Liver (tissue), 9 donors: Measurements from ENCODE around the gene SCAMP4. TPM values are rescaled to one million over a fixed set of nuclear protein-coding genes. Genes with fewer than 3 reads are reported as not detected.

ENCODE experiments used
- DNase-seq: peaks from one replicate; pipeline ENCODE4 v3.0.0-alpha.2; 2017; ENCODE audit warnings: low spot score
- H3K27ac ChIP-seq, 2 donors: one replicate each; pipeline ENCODE4 v1.7.0; 2013; ENCODE audit warnings: inconsistent platforms in 2 of 2, low read length in 2 of 2, control low read depth in 1 of 2, low read depth in 1 of 2, mild to moderate bottlenecking in 1 of 2
- H3K27me3 ChIP-seq, 4 donors: one replicate each; pipeline versions ENCODE4 v1.6.1 to v1.7.0; 2013; ENCODE audit warnings: low read length in 3 of 4, inconsistent platforms in 1 of 4, mild to moderate bottlenecking in 1 of 4, moderate library complexity in 1 of 4; ENCODE audit not compliant: control insufficient read depth in 4 of 4, insufficient read depth in 4 of 4
- H3K36me3 ChIP-seq, 4 donors: one replicate each; pipeline versions ENCODE4 v1.6.1 to v1.7.0; 2013; ENCODE audit warnings: low read length in 3 of 4, mild to moderate bottlenecking in 3 of 4, low read depth in 1 of 4, moderate library complexity in 1 of 4; ENCODE audit not compliant: control insufficient read depth in 4 of 4, insufficient read depth in 3 of 4
- H3K4me1 ChIP-seq, 4 donors: one replicate each; pipeline versions ENCODE4 v1.6.1 to v1.7.0; 2013; ENCODE audit warnings: low read length in 3 of 4, mild to moderate bottlenecking in 3 of 4, moderate library complexity in 1 of 4; ENCODE audit not compliant: control insufficient read depth in 4 of 4, insufficient read depth in 4 of 4
- H3K4me3 ChIP-seq, 3 donors: one replicate each; pipeline versions ENCODE4 v1.6.1 to v1.7.0; 2013; ENCODE audit warnings: low read length in 3 of 3, control low read depth in 1 of 3, low read depth in 1 of 3, mild to moderate bottlenecking in 1 of 3
- H3K9ac ChIP-seq, 2 donors: one replicate each; pipeline ENCODE4 v1.7.0; 2013; ENCODE audit warnings: low read length in 2 of 2, mild to moderate bottlenecking in 2 of 2, moderate library complexity in 2 of 2, control low read depth in 1 of 2, low read depth in 1 of 2
- H3K9me3 ChIP-seq, 4 donors: one replicate each; pipeline versions ENCODE4 v1.6.1 to v1.7.0; 2013; ENCODE audit warnings: low read length in 3 of 4; ENCODE audit not compliant: control insufficient read depth in 4 of 4
- EGR1 ChIP-seq, 2 donors: IDR thresholded peaks; 2 replicates each; pipeline ENCODE4 v1.6.1; 2016 to 2018; ENCODE audit warnings: antibody characterized with exemption in 2 of 2, low read depth in 2 of 2
- FOXA1 ChIP-seq: IDR thresholded peaks from 2 replicates; pipeline ENCODE4 v1.6.1; 2016; ENCODE audit warnings: antibody characterized with exemption
- FOXA2 ChIP-seq: IDR thresholded peaks from 2 replicates; pipeline ENCODE4 v1.6.1; 2016; ENCODE audit warnings: antibody characterized with exemption
- HNF4A ChIP-seq, 2 donors: conservative IDR thresholded peaks; 2 replicates each; pipeline ENCODE4 v1.6.1; 2016; ENCODE audit warnings: antibody characterized with exemption in 2 of 2, mild to moderate bottlenecking in 2 of 2
- HNF4G ChIP-seq: IDR thresholded peaks from 2 replicates; pipeline ENCODE4 v1.6.1; 2016; ENCODE audit warnings: antibody characterized with exemption
- JUND ChIP-seq, 2 donors: IDR thresholded peaks; 2 replicates each; pipeline ENCODE4 v1.6.1; 2016; ENCODE audit warnings: antibody characterized with exemption in 2 of 2
- NR2F2 ChIP-seq: IDR thresholded peaks from 2 replicates; pipeline ENCODE4 v1.6.1; 2016; ENCODE audit warnings: antibody characterized with exemption
- RAD21 ChIP-seq, 2 donors: IDR thresholded peaks; 2 replicates each; pipeline ENCODE4 v1.6.1; 2016; ENCODE audit warnings: antibody characterized with exemption in 2 of 2, mild to moderate bottlenecking in 2 of 2
- RXRA ChIP-seq, 2 donors: IDR thresholded peaks; 2 replicates each; pipeline ENCODE4 v1.6.1; 2017 to 2018; ENCODE audit warnings: antibody characterized with exemption in 2 of 2, mild to moderate bottlenecking in 1 of 2
- SP1 ChIP-seq: IDR thresholded peaks from 2 replicates; pipeline ENCODE4 v1.6.1; 2018; ENCODE audit warnings: antibody characterized with exemption, mild to moderate bottlenecking
- TAF1 ChIP-seq: conservative IDR thresholded peaks from 2 replicates; pipeline ENCODE4 v1.6.1; 2016; ENCODE audit warnings: antibody characterized with exemption, mild to moderate bottlenecking
- YY1 ChIP-seq: IDR thresholded peaks from 2 replicates; pipeline ENCODE4 v1.6.1; 2016; ENCODE audit warnings: antibody characterized with exemption, mild to moderate bottlenecking
- WGBS: extraction: QIAGEN DNeasy Blood & Tissue Kit; methylation state at CpG from one replicate; pipeline ENCODE4 v1.1.7; 2013; 5-methylcytosine and 5-hydroxymethylcytosine counted together
- polyA plus RNA-seq, 2 donors: library from polyadenylated mRNA; stranded (reverse) in 1 of 2; unstranded in 1 of 2; fragments of 200-250 nt in 1 of 2; fragments of >200 nt in 1 of 2; fragmentation: Nextera tagmentation in 1 of 2; extraction: Ambion mirVana in 1 of 2; gene quantifications; one replicate each; pipeline versions ENCODE4 v1.2.1 to v1.2.3, GENCODE V29; 2013 to 2015
- total RNA-seq, 2 donors: library from RNA; depleted of rRNA; stranded (reverse); fragments of >200 nt; gene quantifications; one replicate each; pipeline ENCODE4 v1.2.3, GENCODE V29; 2014
- TF ChIP-seq, protein P1 (sequence below): fragments of 150-350 bp; IDR thresholded peaks from 2 replicates; pipeline ENCODE4 v1.5.1; 2017; ENCODE audit warnings: improper control_type of control experiment, low read depth, low read length; ENCODE audit not compliant: missing input control
- TF ChIP-seq, protein P2 (sequence below): IDR thresholded peaks from 2 replicates; pipeline ENCODE4 v1.6.1; 2016; ENCODE audit warnings: antibody characterized with exemption
- TF ChIP-seq, protein P3 (sequence below): IDR thresholded peaks from 2 replicates; pipeline ENCODE4 v1.6.1; 2016; ENCODE audit warnings: antibody characterized with exemption
- TF ChIP-seq, protein P4 (sequence below): IDR thresholded peaks from 2 replicates; pipeline ENCODE4 v1.6.1; 2016; ENCODE audit warnings: antibody characterized with exemption, mild to moderate bottlenecking
- donor health status: healthy.
- donor health status: healthy.
- donor health status: healthy.
- donor health status: healthy.
- donor health status: healthy.

The SCAMP4 gene
- total and polyA plus RNA-seq, 4 donors = 13.0 to 22.1 (median 16.6) TPM

DNA sequence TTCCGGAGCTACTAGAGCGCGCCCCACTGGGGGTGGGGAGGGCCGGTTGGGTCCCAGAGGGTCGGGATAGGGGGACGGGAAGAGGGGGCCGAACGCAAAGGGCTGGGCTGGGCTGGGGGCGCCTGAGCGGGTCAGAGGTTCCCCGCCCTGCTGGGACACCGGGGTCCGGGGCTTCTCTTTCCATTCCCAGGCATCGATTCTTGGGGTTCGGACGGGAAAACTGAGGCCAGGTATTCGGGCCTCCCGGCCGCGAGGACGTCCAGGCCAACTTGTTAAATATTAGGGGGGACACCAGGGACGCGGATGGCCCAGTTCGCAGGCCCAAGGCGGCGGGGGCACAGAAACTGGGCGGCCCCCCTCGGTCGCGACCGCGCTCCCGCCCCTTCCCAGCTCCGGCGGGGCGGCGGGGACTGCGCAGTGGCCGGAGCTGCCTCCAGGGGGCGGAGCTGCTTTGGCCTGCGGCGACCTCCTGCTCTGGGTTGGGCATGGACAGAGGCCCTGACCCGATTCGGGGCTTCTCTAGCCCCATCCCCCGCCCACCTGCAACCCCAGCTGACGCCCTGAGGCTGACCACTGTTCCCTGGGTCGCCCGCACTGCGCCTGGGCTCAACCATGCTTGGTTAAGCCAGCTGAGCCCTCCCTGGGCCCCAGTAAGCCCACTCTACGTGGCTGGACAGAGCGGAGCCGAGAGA is 40.6 kb upstream of the SCAMP4 start:
- WGBS = 5% methylated on average over 52 of the region's 52 CpGs
- Histone ChIP-seq H3K27ac (peak overlapping the region; percentile 83 to 96), H3K36me3 (no peaks in the 10 kb centered on the region), H3K4me3 (peak overlapping the region; percentile 52 to 94 (median 72)), H3K4me1 (peaks cover 19 to 46% (median 32%) of the 10 kb centered on the region in 4 donors), H3K9ac (peak overlapping the region; percentile 32 to 81), H3K27me3 (no peaks in the 10 kb centered on the region), H3K9me3 (no peaks in the 10 kb centered on the region)
- DNase-seq = peak; percentile 82
- TF ChIP-seq RXRA (IDR thresholded peaks at IDR 0.05) (peak; percentile 15 to 62), HNF4A (conservative IDR thresholded peaks at IDR 0.05) (no peak), EGR1 (IDR thresholded peaks at IDR 0.05; ENCODE audit: low read depth in 2 of 2) (no peak), RAD21 (IDR thresholded peaks at IDR 0.05) (peak; percentile 66 to 72), YY1 (no peak), TAF1 (no peak), SP1 (peak; percentile 46), NR2F2 (no peak), HNF4G (no peak), FOXA1 (no peak), FOXA2 (no peak), JUND (IDR thresholded peaks at IDR 0.05) (no peak)
- TF ChIP-seq, protein P1, sequence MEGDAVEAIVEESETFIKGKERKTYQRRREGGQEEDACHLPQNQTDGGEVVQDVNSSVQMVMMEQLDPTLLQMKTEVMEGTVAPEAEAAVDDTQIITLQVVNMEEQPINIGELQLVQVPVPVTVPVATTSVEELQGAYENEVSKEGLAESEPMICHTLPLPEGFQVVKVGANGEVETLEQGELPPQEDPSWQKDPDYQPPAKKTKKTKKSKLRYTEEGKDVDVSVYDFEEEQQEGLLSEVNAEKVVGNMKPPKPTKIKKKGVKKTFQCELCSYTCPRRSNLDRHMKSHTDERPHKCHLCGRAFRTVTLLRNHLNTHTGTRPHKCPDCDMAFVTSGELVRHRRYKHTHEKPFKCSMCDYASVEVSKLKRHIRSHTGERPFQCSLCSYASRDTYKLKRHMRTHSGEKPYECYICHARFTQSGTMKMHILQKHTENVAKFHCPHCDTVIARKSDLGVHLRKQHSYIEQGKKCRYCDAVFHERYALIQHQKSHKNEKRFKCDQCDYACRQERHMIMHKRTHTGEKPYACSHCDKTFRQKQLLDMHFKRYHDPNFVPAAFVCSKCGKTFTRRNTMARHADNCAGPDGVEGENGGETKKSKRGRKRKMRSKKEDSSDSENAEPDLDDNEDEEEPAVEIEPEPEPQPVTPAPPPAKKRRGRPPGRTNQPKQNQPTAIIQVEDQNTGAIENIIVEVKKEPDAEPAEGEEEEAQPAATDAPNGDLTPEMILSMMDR = peak; percentile 72
- TF ChIP-seq, protein P2, sequence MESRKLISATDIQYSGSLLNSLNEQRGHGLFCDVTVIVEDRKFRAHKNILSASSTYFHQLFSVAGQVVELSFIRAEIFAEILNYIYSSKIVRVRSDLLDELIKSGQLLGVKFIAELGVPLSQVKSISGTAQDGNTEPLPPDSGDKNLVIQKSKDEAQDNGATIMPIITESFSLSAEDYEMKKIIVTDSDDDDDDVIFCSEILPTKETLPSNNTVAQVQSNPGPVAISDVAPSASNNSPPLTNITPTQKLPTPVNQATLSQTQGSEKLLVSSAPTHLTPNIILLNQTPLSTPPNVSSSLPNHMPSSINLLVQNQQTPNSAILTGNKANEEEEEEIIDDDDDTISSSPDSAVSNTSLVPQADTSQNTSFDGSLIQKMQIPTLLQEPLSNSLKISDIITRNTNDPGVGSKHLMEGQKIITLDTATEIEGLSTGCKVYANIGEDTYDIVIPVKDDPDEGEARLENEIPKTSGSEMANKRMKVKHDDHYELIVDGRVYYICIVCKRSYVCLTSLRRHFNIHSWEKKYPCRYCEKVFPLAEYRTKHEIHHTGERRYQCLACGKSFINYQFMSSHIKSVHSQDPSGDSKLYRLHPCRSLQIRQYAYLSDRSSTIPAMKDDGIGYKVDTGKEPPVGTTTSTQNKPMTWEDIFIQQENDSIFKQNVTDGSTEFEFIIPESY = no peak
- TF ChIP-seq, protein P3, sequence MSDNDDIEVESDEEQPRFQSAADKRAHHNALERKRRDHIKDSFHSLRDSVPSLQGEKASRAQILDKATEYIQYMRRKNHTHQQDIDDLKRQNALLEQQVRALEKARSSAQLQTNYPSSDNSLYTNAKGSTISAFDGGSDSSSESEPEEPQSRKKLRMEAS = no peak
- TF ChIP-seq, protein P4, sequence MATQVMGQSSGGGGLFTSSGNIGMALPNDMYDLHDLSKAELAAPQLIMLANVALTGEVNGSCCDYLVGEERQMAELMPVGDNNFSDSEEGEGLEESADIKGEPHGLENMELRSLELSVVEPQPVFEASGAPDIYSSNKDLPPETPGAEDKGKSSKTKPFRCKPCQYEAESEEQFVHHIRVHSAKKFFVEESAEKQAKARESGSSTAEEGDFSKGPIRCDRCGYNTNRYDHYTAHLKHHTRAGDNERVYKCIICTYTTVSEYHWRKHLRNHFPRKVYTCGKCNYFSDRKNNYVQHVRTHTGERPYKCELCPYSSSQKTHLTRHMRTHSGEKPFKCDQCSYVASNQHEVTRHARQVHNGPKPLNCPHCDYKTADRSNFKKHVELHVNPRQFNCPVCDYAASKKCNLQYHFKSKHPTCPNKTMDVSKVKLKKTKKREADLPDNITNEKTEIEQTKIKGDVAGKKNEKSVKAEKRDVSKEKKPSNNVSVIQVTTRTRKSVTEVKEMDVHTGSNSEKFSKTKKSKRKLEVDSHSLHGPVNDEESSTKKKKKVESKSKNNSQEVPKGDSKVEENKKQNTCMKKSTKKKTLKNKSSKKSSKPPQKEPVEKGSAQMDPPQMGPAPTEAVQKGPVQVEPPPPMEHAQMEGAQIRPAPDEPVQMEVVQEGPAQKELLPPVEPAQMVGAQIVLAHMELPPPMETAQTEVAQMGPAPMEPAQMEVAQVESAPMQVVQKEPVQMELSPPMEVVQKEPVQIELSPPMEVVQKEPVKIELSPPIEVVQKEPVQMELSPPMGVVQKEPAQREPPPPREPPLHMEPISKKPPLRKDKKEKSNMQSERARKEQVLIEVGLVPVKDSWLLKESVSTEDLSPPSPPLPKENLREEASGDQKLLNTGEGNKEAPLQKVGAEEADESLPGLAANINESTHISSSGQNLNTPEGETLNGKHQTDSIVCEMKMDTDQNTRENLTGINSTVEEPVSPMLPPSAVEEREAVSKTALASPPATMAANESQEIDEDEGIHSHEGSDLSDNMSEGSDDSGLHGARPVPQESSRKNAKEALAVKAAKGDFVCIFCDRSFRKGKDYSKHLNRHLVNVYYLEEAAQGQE = no peak
